ENCODE measurements around the gene CD3D. TPM values are rescaled to one million over a fixed set of nuclear protein-coding genes. Genes with fewer than 3 reads are reported as not detected.

Gene CD3D
- total RNA-seq, 3 donors from 2014 or later = 412 to 451 (median 427) TPM

- Mint-ChIP-seq H3K36me3 (ENCODE audit: insufficient read depth) (peaks cover 26% of the 10 kb centered on the region), H3K4me1 (ENCODE audit: low read depth) (peaks cover 24% of the 10 kb centered on the region), H3K9me3 (no peaks in the 10 kb centered on the region), H3K4me3 (no peak overlapping the region), H3K27me3 (ENCODE audit: low read depth) (no peaks in the 10 kb centered on the region)
- ATAC-seq (no peak), DNase-seq (no peak)
These were observed 10.7 kb upstream of the CD3D start for GRCh38 chr11:118353084-118353710.

- ATAC-seq = peak; percentile 32 to 58
- Mint-ChIP-seq H3K4me3 (no peak overlapping the region), H3K9me3 (no peaks in the 10 kb centered on the region)
These were observed 7.0 kb upstream of the CD3D start for GRCh38 chr11:118349475-118349874.

DNA sequence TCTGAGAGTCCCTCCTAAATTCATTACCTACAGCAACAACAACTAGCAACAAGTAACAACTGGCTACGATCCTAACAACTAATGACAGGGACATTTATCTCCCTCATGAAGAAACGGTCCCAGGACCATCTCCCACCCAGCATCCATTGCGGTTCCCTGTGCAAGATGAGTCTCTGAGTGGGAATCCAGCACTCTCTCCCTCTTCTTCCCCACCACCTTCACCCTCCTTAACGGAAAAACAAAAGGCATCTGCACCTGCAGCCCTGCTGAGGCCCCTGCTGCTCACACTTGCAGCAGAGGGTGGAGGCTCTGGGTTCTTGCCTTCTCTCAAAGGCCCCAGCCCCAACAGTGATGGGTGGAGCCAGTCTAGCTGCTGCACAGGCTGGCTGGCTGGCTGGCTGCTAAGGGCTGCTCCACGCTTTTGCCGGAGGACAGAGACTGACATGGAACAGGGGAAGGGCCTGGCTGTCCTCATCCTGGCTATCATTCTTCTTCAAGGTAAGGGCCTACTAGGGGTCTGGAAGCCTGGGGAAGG lies 1.5 kb upstream of the CD3D start, which contains the start of gene CD3G:
CD3G (plus strand) TSS at position 364 of the 535 bp plus-strand sequence; CDS start at position 444, 80 bp downstream.
- Mint-ChIP-seq H3K9me3 (no peaks in the 10 kb centered on the region), H3K4me3 (peak within 1 kb of the TSS; percentile 92), H3K36me3 (ENCODE audit: insufficient read depth) (peaks cover 41% of the 10 kb centered on the region), H3K27me3 (ENCODE audit: low read depth) (no peaks in the 10 kb centered on the region), H3K4me1 (ENCODE audit: low read depth) (peaks cover 72% of the 10 kb centered on the region)
- DNase-seq (peak; percentile 63), ATAC-seq (peak; percentile 57 to 65)

More at GRCh38 chr11:118349475-118349874, 7.0 kb upstream of the CD3D start:
- peaks cover 38% of the 10 kb centered on the region for H3K36me3 Mint-ChIP-seq (ENCODE audit: insufficient read depth)
- peaks cover 56% of the 10 kb centered on the region for H3K4me1 Mint-ChIP-seq (ENCODE audit: low read depth)
- no peaks in the 10 kb centered on the region for H3K27me3 Mint-ChIP-seq (ENCODE audit: low read depth)
- DNase-seq = no peak

- no peaks in the 10 kb centered on the region for H3K27me3 Mint-ChIP-seq (ENCODE audit: low read depth)
- H3K36me3 Mint-ChIP-seq (ENCODE audit: insufficient read depth) = peaks cover 39% of the 10 kb centered on the region
- ATAC-seq (peak; percentile 17 to 25), DNase-seq (no peak)
- H3K9me3 Mint-ChIP-seq = no peaks in the 10 kb centered on the region
- peaks cover 72% of the 10 kb centered on the region for H3K4me1 Mint-ChIP-seq (ENCODE audit: low read depth)
- H3K4me3 Mint-ChIP-seq = peak overlapping the region; percentile 92
These were observed 743 bp upstream of the CD3D start for GRCh38 chr11:118343248-118343647.

GRCh38 chr11:118341815-118342489 lies 553 bp downstream of the CD3D start:
- Mint-ChIP-seq H3K36me3 (ENCODE audit: insufficient read depth) (peaks cover 34% of the 10 kb centered on the region), H3K9me3 (no peaks in the 10 kb centered on the region), H3K27me3 (ENCODE audit: low read depth) (no peaks in the 10 kb centered on the region), H3K4me3 (peak overlapping the region; percentile 92), H3K4me1 (ENCODE audit: low read depth) (peaks cover 66% of the 10 kb centered on the region)
- ATAC-seq = no peak
- no peak for DNase-seq

DNA sequence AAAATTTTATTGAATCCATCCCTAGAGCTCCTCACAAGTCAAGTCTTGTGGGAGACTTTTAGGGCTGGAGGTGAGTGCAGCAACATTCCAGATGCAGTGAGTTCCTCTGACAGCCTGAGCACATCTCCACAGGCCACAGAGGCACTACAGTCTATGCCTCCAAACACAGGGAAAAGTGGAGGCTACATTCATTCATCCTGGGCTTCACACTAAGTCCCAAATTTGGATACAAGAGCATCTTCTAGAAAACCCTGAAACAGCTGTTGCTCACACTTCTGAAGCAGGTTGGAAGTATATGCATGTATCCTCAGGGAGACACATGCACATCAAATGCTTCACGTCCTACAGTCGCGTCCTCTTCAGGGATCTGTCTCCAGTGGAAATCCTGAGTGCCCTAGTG lies 1.2 kb downstream of the CD3D start:
- Mint-ChIP-seq H3K36me3 (ENCODE audit: insufficient read depth) (peaks cover 36% of the 10 kb centered on the region), H3K4me3 (peak overlapping the region; percentile 92), H3K4me1 (ENCODE audit: low read depth) (peaks cover 65% of the 10 kb centered on the region), H3K9me3 (no peaks in the 10 kb centered on the region), H3K27me3 (ENCODE audit: low read depth) (no peaks in the 10 kb centered on the region)
- no peak for ATAC-seq
- DNase-seq = no peak

DNA sequence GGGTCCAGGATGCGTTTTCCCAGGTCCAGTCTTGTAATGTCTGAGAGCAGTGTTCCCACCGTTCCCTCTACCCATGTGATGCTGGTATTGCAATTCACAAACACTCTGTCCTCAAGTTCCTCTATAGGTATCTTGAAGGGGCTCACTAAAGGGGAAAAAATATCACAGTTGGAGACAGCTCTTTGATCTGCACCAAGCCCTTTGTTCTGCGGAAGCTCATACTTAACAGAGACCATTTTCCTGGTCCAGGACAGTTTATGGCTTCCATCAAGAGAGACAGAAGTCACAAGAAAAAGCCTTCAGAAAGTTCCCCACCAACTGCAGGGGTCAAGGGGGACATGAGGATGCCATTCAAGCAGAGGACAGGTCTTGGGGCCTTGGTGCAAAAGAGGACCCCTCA lies 2.1 kb downstream of the CD3D start:
- Mint-ChIP-seq H3K9me3 (no peaks in the 10 kb centered on the region), H3K4me3 (peak overlapping the region; percentile 92), H3K36me3 (ENCODE audit: insufficient read depth) (peaks cover 33% of the 10 kb centered on the region), H3K4me1 (ENCODE audit: low read depth) (peaks cover 61% of the 10 kb centered on the region), H3K27me3 (ENCODE audit: low read depth) (no peaks in the 10 kb centered on the region)
- DNase-seq (no peak), ATAC-seq (no peak)

GRCh38 chr11:118339281-118339961 lies 3.1 kb downstream of the CD3D start:
- peaks cover 59% of the 10 kb centered on the region for H3K4me1 Mint-ChIP-seq (ENCODE audit: low read depth)
- no peaks in the 10 kb centered on the region for H3K27me3 Mint-ChIP-seq (ENCODE audit: low read depth)
- peak overlapping the region; percentile 92 for H3K4me3 Mint-ChIP-seq
- ATAC-seq (peak in 1 of 2 donors; percentile 13), DNase-seq (no peak)
- no peaks in the 10 kb centered on the region for H3K9me3 Mint-ChIP-seq
- peaks cover 30% of the 10 kb centered on the region for H3K36me3 Mint-ChIP-seq (ENCODE audit: insufficient read depth)

DNA sequence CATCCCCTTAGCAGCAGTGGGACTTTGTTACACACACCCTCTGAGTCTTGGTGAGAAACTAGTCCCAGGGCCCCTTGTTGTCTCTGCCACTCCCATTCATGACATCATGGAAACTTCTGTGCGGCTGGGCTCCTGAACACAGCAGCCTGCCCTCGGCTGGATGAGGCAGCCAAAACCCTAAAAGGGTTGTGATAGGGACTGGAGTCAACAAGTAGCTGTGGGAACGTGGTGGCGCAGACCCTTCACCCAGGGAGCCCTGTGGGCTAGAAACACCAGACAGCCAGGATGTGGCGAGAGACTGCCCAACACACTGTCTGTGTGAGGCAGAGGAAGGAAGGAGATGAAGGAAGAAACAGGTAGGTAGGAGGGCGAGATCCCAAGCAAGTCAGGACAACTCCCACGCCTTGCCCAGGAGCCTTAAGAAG lies 3.9 kb downstream of the CD3D start:
- H3K9me3 Mint-ChIP-seq = no peaks in the 10 kb centered on the region
- peak; percentile 59 to 62 for ATAC-seq
- peak overlapping the region; percentile 92 for H3K4me3 Mint-ChIP-seq
- H3K27me3 Mint-ChIP-seq (ENCODE audit: low read depth) = no peaks in the 10 kb centered on the region
- peak; percentile 85 for DNase-seq
- H3K4me1 Mint-ChIP-seq (ENCODE audit: low read depth) = peaks cover 59% of the 10 kb centered on the region
- H3K36me3 Mint-ChIP-seq (ENCODE audit: insufficient read depth) = peaks cover 30% of the 10 kb centered on the region

- Mint-ChIP-seq H3K4me1 (ENCODE audit: low read depth) (peaks cover 48% of the 10 kb centered on the region), H3K36me3 (ENCODE audit: insufficient read depth) (peaks cover 17% of the 10 kb centered on the region), H3K4me3 (peak overlapping the region; percentile 55), H3K9me3 (no peaks in the 10 kb centered on the region), H3K27me3 (ENCODE audit: low read depth) (no peaks in the 10 kb centered on the region)
- no peak for DNase-seq
- ATAC-seq = no peak
These were observed 7.8 kb downstream of the CD3D start for GRCh38 chr11:118334745-118335144.

DNA sequence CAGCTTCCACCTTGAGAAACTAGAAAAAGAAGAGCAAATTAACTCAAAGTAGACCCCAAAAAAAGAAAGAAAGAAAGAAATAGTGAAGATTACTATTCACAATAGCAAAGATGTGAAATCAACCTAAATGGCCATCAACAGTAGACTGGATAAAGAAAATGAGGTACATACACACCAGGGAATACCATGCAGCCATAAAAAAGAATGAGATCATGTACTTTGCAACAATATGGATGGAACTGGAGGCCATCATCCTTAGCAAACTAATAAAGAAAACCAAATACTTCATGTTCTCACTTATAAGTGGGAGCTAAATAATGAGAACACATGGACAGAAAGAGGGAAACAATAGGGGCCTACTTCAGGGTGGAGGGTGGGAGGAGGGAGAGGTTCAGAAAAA lies 13.8 kb downstream of the CD3D start:
- peaks cover 9% of the 10 kb centered on the region for H3K36me3 Mint-ChIP-seq (ENCODE audit: insufficient read depth)
- no peaks in the 10 kb centered on the region for H3K9me3 Mint-ChIP-seq
- DNase-seq (no peak), ATAC-seq (no peak)
- H3K27me3 Mint-ChIP-seq (ENCODE audit: low read depth) = no peaks in the 10 kb centered on the region
- no peak overlapping the region for H3K4me3 Mint-ChIP-seq
- peaks cover 23% of the 10 kb centered on the region for H3K4me1 Mint-ChIP-seq (ENCODE audit: low read depth)

DNA sequence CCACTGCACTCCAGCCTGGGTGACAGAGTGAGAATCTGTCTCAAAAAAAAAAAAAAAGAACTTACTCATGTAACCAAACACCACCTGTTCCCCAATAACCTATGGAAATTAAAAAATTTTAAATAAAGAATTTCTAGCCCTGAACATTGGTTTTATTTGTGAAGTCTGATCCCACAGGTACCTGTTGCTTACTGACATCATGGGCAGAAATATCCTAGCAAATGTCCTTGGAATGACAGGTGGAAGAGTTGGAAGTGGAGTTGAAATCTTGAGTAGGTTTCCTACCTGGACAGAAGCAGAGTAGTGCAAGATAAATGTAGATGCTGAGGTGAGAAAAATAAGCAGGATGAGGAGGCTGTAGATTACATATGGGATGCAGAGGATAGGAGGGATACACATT lies 17.2 kb downstream of the CD3D start:
- H3K36me3 Mint-ChIP-seq (ENCODE audit: insufficient read depth) = peaks cover 15% of the 10 kb centered on the region
- H3K9me3 Mint-ChIP-seq = no peaks in the 10 kb centered on the region
- H3K4me1 Mint-ChIP-seq (ENCODE audit: low read depth) = peaks cover 37% of the 10 kb centered on the region
- H3K27me3 Mint-ChIP-seq (ENCODE audit: low read depth) = no peaks in the 10 kb centered on the region
- no peak for DNase-seq
- no peak for ATAC-seq
- no peak overlapping the region for H3K4me3 Mint-ChIP-seq

GRCh38 chr11:118322721-118323120 lies 19.8 kb downstream of the CD3D start:
- ATAC-seq (no peak), DNase-seq (no peak)
- H3K9me3 Mint-ChIP-seq = no peaks in the 10 kb centered on the region
- no peak overlapping the region for H3K4me3 Mint-ChIP-seq
- H3K27me3 Mint-ChIP-seq (ENCODE audit: low read depth) = no peaks in the 10 kb centered on the region
- H3K36me3 Mint-ChIP-seq (ENCODE audit: insufficient read depth) = peaks cover 14% of the 10 kb centered on the region
- peaks cover 52% of the 10 kb centered on the region for H3K4me1 Mint-ChIP-seq (ENCODE audit: low read depth)

DNA sequence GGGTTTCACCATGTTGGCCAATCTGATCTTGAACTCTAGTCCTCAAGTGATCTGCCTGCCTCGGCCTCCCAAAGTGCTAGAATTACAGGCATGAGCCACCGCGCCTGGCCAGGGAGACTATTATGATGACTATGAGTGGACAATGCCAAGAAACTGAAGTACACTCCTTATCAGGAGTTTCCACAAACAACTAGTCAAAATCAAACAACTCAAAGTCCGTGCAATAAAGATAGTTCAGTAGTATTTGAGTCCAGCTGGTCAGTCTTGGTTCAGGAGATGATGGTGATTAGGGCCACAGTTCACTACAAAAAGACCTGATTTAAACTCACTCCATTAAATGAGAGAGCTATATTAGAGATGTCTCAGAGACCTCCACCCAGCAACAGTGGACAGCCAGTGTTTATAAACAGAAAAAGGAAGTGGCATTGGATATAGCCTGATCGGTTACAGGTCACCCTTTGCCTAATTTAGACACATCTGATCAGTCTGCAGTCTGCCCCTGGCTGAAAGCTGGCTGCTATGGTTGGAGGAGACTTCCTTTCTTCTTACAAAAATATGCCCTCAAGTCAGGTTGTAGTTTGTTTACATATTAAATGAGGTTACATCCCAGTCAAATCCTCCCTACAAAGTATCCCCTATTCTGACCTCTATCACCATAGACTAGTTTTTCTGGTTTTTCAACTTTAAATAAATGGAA lies 21.0 kb downstream of the CD3D start:
- Mint-ChIP-seq H3K9me3 (no peaks in the 10 kb centered on the region), H3K4me1 (ENCODE audit: low read depth) (peaks cover 62% of the 10 kb centered on the region)
- ATAC-seq = no peak

More for the DNA sequence above, 21.0 kb downstream of the CD3D start:
- no peak overlapping the region for H3K4me3 Mint-ChIP-seq
- peaks cover 20% of the 10 kb centered on the region for H3K36me3 Mint-ChIP-seq (ENCODE audit: insufficient read depth)
- no peak for DNase-seq
- H3K27me3 Mint-ChIP-seq (ENCODE audit: low read depth) = no peaks in the 10 kb centered on the region
